Astrocyte of the cerebellum (primary cell): ENCODE measurements around the gene GREB1.
A peak's percentile ranks its signal among the peaks of the same experiment; 100 is the strongest.

Source experiments
- DNase-seq: peaks from one replicate; pipeline ENCODE4 v3.0.0-alpha.2; 2011; ENCODE audit warnings: low read depth
- H3K4me3 ChIP-seq: 2 replicates; pipeline ENCODE4 v1.5.1; 2011; ENCODE audit warnings: mild to moderate bottlenecking, low read depth, low read length, moderate library complexity
- CTCF ChIP-seq: IDR thresholded peaks from 2 replicates; pipeline ENCODE4 v1.5.1; 2012; ENCODE audit warnings: low read length, low read depth, moderate library complexity, mild to moderate bottlenecking; ENCODE audit errors: missing control alignments
- in situ Hi-C: cut with HindIII; loops from 2 replicates; pipeline ENCODE4 v1.10.0; 2017; ENCODE audit warnings: low sequenced_read_pairs

The GREB1 gene

GRCh38 chr2:11688222-11689069 lies 154.6 kb downstream of the GREB1 start:
- peak; percentile 91 for TF ChIP-seq CTCF
- H3K4me3 ChIP-seq: no peak overlapping the region
- no peak for DNase-seq
- in situ Hi-C loops: loop anchor here (25.0 kb wide), 1 partner anchor 99 kb away; no protein-coding TSS in a partner anchor

- no peak for TF ChIP-seq CTCF
- no peak for DNase-seq
- no peak overlapping the region for H3K4me3 ChIP-seq
- in situ Hi-C loops: loop anchor here (25.0 kb wide), 1 partner anchor 96 kb away; no protein-coding TSS in a partner anchor
These were observed 157.3 kb downstream of the GREB1 start for GRCh38 chr2:11691076-11691660.
